ENCODE data around the gene TPM3. TPM values are rescaled to one million over a fixed set of nuclear protein-coding genes. Genes with fewer than 3 reads are reported as not detected.

The TPM3 gene
- total RNA-seq, 2 donors from 2014 or later, result 74.2 to 131 TPM

DNA sequence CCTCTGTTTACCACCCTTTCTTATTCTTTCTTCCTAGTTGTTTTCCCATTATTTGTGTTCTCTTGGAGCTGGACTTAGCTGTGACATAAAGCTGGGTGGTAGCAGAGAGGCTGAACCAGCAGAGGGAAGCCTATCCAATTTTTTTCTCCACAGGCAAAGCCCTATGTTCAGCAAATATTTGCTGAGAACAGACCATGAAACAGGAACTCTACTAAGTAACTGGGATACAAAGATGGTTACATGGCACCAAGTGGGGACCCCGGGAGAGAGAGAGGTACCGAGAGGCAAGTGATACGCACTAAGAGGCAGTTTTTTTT is 7.6 kb upstream of the TPM3 start:
- ATAC-seq, result no peak
- peaks cover 31% of the 10 kb centered on the region for H3K4me1 ChIP-seq

GRCh38 chr1:154198756-154199562 is 7.1 kb upstream of the TPM3 start:
- H3K27me3 ChIP-seq, result no peaks in the 10 kb centered on the region
- H3K9me3 ChIP-seq, result no peaks in the 10 kb centered on the region
- peaks cover 36% of the 10 kb centered on the region for H3K4me1 ChIP-seq
- no peak for TF ChIP-seq POLR2A (IDR thresholded peaks at IDR 0.05)
- TF ChIP-seq, protein P1, sequence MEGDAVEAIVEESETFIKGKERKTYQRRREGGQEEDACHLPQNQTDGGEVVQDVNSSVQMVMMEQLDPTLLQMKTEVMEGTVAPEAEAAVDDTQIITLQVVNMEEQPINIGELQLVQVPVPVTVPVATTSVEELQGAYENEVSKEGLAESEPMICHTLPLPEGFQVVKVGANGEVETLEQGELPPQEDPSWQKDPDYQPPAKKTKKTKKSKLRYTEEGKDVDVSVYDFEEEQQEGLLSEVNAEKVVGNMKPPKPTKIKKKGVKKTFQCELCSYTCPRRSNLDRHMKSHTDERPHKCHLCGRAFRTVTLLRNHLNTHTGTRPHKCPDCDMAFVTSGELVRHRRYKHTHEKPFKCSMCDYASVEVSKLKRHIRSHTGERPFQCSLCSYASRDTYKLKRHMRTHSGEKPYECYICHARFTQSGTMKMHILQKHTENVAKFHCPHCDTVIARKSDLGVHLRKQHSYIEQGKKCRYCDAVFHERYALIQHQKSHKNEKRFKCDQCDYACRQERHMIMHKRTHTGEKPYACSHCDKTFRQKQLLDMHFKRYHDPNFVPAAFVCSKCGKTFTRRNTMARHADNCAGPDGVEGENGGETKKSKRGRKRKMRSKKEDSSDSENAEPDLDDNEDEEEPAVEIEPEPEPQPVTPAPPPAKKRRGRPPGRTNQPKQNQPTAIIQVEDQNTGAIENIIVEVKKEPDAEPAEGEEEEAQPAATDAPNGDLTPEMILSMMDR (IDR thresholded peaks at IDR 0.05), result peak in 6 of 7 experiments; percentile 38 to 56 (median 50)
- ATAC-seq (peak; percentile 58), DNase-seq (peak; percentile 35 to 71 (median 48))
- H3K4me3 ChIP-seq, result no peak overlapping the region
- peak overlapping the region in 2 of 4 donors; percentile 48 to 51 for H3K27ac ChIP-seq
- no peaks in the 10 kb centered on the region for H3K36me3 ChIP-seq (replicated peaks in 1 of 2; ENCODE audit: insufficient read depth in 1 of 2, low read depth in 2 of 2)
- WGBS, 2 donors, result 3% methylated on average over 5 of the region's 5 CpGs
- intact Hi-C loops (cut with DNase I), result no loop called here

More for the DNA sequence above, 7.6 kb upstream of the TPM3 start:
- intact Hi-C loops (cut with DNase I), result no loop called here
- TF ChIP-seq, protein P1 (IDR thresholded peaks at IDR 0.05), result peak in 1 of 7 experiments; percentile 3
- TF ChIP-seq POLR2A (IDR thresholded peaks at IDR 0.05), result no peak
- peak overlapping the region in 2 of 4 donors; percentile 48 to 51 for H3K27ac ChIP-seq
- DNase-seq, result no peak
- WGBS, 2 donors, result 80 to 90% methylated on average over 3 of the region's 3 CpGs
- no peaks in the 10 kb centered on the region for H3K27me3 ChIP-seq
- H3K4me3 ChIP-seq, result no peak overlapping the region
- no peaks in the 10 kb centered on the region for H3K36me3 ChIP-seq (replicated peaks in 1 of 2; ENCODE audit: insufficient read depth in 1 of 2, low read depth in 2 of 2)
- H3K9me3 ChIP-seq, result no peaks in the 10 kb centered on the region

GRCh38 chr1:154193821-154194220 is 1.9 kb upstream of the TPM3 start:
- no peaks in the 10 kb centered on the region for H3K36me3 ChIP-seq (replicated peaks in 1 of 2; ENCODE audit: insufficient read depth in 1 of 2, low read depth in 2 of 2)
- intact Hi-C loops (cut with DNase I), result no loop called here
- peaks cover 51% of the 10 kb centered on the region for H3K4me1 ChIP-seq
- TF ChIP-seq, protein P1 (IDR thresholded peaks at IDR 0.05), result no peak
- peak in 2 of 3 donors; percentile 47 to 60 for TF ChIP-seq POLR2A (IDR thresholded peaks at IDR 0.05)
- 23 to 35% methylated on average over 6 to 8 of the region's 8 CpGs for WGBS, 2 donors
- ATAC-seq (peak; percentile 78), DNase-seq (peak; percentile 88 to 91 (median 88))
- H3K9me3 ChIP-seq, result no peaks in the 10 kb centered on the region
- H3K4me3 ChIP-seq, result no peak overlapping the region
- no peaks in the 10 kb centered on the region for H3K27me3 ChIP-seq
- peak overlapping the region; percentile 22 to 68 (median 55) for H3K27ac ChIP-seq

GRCh38 chr1:154192476-154192875 is 576 bp upstream of the TPM3 start:
- Histone ChIP-seq H3K27me3 (no peaks in the 10 kb centered on the region), H3K36me3 (replicated peaks in 1 of 2; ENCODE audit: insufficient read depth in 1 of 2, low read depth in 2 of 2) (no peaks in the 10 kb centered on the region), H3K4me1 (peaks cover 59% of the 10 kb centered on the region), H3K4me3 (no peak overlapping the region), H3K27ac (peak overlapping the region in 3 of 4 donors; percentile 52 to 68 (median 58)), H3K9me3 (no peaks in the 10 kb centered on the region)
- no peak for ATAC-seq
- TF ChIP-seq, protein P1 (IDR thresholded peaks at IDR 0.05), result no peak
- TF ChIP-seq POLR2A (IDR thresholded peaks at IDR 0.05), result no peak
- 25 to 28% methylated on average over 3 of the region's 3 CpGs for WGBS, 2 donors
- intact Hi-C loops (cut with DNase I), result no loop called here
- no peak for DNase-seq
